ENCODE data around the gene AKAIN1.

DNA sequence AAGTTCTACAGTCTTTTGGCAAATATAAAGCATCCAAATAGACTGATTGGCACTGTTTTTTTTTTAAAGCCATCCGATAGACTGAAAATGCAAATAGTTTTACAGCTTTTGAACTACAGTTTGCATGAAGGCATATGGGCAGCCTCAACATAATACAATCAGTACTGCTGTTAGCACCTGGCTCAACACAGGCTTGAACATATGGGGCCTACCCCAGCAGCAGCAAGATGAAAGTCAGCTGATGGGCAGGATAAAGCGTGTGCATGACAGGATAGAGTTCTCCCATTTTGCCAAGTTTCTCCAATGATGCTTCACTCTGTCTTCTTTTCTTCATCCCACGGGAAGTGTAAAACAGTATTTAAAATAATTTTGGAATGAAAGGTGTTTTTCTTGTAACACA lies 1.3 kb upstream of the AKAIN1 start:
- TF ChIP-seq, protein P1, sequence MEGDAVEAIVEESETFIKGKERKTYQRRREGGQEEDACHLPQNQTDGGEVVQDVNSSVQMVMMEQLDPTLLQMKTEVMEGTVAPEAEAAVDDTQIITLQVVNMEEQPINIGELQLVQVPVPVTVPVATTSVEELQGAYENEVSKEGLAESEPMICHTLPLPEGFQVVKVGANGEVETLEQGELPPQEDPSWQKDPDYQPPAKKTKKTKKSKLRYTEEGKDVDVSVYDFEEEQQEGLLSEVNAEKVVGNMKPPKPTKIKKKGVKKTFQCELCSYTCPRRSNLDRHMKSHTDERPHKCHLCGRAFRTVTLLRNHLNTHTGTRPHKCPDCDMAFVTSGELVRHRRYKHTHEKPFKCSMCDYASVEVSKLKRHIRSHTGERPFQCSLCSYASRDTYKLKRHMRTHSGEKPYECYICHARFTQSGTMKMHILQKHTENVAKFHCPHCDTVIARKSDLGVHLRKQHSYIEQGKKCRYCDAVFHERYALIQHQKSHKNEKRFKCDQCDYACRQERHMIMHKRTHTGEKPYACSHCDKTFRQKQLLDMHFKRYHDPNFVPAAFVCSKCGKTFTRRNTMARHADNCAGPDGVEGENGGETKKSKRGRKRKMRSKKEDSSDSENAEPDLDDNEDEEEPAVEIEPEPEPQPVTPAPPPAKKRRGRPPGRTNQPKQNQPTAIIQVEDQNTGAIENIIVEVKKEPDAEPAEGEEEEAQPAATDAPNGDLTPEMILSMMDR (IDR thresholded peaks at IDR 0.05), result no peak
- TF ChIP-seq POLR2AphosphoS5 (IDR thresholded peaks at IDR 0.05) (no peak), POLR2A (IDR thresholded peaks at IDR 0.05; ENCODE audit: low read depth) (no peak), EP300 (IDR thresholded peaks at IDR 0.05) (no peak)
